ENCODE data around the gene OR52N1.

The OR52N1 gene

DNA sequence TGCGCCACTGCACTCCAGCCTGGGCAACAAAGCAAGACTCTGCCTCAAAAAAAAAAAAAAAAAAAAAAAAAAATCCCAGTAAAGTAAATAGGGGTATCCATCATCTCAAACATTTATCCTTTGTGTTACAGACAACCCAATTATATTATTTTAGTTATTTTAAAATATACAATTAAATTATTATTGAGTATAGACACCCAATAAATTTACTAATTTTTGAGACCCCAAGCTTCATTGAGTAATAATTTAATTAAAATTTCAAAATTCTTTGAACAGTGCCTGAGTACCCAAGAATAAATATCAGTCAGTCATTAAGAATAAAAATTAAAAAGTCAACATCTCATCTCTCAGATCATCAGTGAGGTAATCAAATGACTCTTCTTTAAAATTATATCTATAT, 37.1 kb downstream of the OR52N1 start, which contains the start of gene OR52N4:
Gene OR52N4 (plus strand): TSS at position 301 of the 400 bp plus-strand sequence. CDS start 498 bp downstream, outside the sequence.
- TF ChIP-seq GATA3 (IDR thresholded peaks at IDR 0.05; ENCODE audit: low read depth, low read length) (no peak), GATA2 (IDR thresholded peaks at IDR 0.05; ENCODE audit: low read depth, low read length) (no peak)

DNA sequence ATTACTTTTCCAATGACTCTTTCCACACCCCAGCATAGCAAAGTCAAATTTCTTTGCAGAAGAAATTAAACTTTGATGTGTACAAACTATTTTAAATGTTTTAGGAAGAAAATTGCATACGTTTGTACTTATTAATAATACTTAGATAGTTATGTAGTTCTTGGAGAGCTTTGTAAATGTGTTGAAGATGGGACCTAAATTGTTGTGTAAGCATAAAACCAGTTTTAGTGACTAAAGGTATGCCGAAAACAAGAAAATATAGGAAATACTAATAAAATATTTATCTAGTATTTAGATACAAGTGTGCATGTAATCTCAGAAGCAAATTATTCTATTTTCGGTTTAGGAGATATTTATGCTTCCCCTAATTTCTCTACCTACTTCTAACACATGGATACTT, 41.2 kb downstream of the OR52N1 start:
- TF ChIP-seq GATA3 (IDR thresholded peaks at IDR 0.05; ENCODE audit: low read depth, low read length) (no peak), GATA2 (IDR thresholded peaks at IDR 0.05; ENCODE audit: low read depth, low read length) (no peak)

DNA sequence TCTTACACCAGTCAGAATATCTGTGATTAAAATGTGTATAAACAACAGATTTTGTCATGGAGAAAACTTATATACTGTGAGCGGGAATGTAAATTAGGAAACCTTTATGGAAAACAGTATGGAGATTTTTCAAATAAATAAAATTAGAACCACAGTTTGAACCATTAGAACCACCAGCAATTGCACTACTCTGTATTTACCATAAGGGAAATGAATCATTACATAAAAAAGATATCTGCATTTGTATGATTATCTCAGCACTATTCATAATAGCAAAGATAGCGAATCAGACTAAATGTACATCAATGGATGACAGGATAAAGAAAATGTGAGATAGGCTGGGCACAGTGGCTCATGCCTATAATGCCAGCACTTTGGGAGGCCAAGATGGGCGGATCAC, 44.5 kb downstream of the OR52N1 start:
- TF ChIP-seq GATA2 (IDR thresholded peaks at IDR 0.05; ENCODE audit: low read depth, low read length) = no peak
- TF ChIP-seq GATA3 (IDR thresholded peaks at IDR 0.05; ENCODE audit: low read depth, low read length) = no peak

DNA sequence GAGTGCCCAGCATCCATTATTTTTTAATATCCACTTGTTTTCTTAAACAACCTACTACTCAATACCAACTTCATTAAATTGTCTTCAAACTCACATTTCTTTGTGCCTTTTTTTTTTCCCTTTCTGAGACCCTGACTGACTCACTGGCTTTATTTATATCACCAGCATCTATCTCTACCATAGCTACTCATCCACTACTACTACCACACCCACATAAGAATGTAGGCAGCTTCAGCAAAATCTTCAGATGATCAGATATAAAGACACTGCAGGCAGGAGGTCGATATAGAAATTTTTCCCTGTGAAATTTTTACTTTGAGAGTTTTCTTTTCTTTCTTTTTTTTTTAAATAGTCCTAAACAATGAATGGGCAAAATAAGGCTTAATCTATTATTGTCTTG, 52.6 kb downstream of the OR52N1 start:
- TF ChIP-seq GATA3 (IDR thresholded peaks at IDR 0.05; ENCODE audit: low read depth, low read length) (no peak), GATA2 (IDR thresholded peaks at IDR 0.05; ENCODE audit: low read depth, low read length) (no peak)

DNA sequence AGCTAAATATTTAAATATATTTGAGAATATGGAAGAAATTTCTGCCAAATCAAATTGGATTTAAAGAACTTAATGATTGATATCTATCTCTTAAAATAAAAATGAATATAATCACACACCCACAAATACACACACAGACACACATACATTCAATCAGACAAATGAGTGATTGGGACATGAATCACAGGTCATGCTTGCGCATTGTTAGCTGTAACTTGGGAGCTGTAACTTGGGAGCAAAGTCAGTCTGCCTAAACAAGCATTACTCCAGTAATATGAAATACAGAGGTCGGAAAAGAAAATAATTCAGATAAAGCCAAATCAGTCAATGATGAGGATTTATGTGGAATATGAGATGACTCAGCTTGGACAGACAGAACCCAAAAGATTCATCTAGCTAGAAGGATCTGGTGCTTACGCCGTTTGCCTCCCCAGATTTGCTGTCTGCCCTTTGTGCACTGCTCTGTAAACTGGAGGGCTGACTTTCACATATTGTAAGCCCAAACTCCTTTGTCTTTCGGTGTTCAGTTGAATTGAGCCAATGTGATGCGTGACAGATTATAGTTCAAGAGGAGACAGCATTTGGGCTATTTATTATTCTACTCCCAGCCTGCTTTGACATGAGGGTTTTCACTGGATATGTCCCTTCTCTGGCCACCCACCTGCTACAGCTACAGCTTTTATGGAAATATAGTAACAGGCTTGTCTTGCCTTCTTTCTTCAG, 53.2 kb downstream of the OR52N1 start:
- TF ChIP-seq GATA3 (IDR thresholded peaks at IDR 0.05; ENCODE audit: low read depth, low read length) (no peak), GATA2 (IDR thresholded peaks at IDR 0.05; ENCODE audit: low read depth, low read length) (no peak)

DNA sequence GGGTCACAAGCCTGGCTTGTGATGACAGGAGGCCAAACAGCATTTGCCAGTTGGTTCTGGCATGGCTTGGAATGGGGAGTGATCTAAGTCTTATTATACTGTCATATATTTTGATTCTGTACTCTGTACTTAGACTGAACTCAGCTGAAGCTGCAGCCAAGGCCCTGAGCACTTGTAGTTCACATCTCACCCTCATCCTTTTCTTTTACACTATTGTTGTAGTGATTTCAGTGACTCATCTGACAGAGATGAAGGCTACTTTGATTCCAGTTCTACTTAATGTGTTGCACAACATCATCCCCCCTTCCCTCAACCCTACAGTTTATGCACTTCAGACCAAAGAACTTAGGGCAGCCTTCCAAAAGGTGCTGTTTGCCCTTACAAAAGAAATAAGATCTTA, 54.0 kb downstream of the OR52N1 start:
- TF ChIP-seq GATA2 (IDR thresholded peaks at IDR 0.05; ENCODE audit: low read depth, low read length) (no peak), GATA3 (IDR thresholded peaks at IDR 0.05; ENCODE audit: low read depth, low read length) (no peak)

Data from SH-SY5Y (cell line).